Gastroesophageal sphincter (tissue), 4 donors: ENCODE measurements around the gene PIK3R1. TPM values are rescaled to one million over a fixed set of nuclear protein-coding genes. Genes with fewer than 3 reads are reported as not detected.

Experiments
- ATAC-seq: fragments of 150-250 bp; one replicate; pipeline ENCODE4 v1.9.1; 2016; ENCODE audit warnings: mild to moderate bottlenecking, moderate library complexity
- H3K27ac ChIP-seq, 4 donors: fragments of 200-600 bp; sonication (generic) in 3 of 4; 1 replicate in 3 of 4; 2 replicates in 1 of 4; pipeline ENCODE4 v1.5.1; 2016 to 2019
- H3K27me3 ChIP-seq: fragments of 200-600 bp; sonication (generic); one replicate; pipeline ENCODE4 v1.5.1; 2019
- H3K36me3 ChIP-seq, 2 donors: fragments of 200-600 bp; sonication (generic); one replicate each; pipeline ENCODE4 v1.5.1; 2019; ENCODE audit warnings: control low read depth in 1 of 2
- H3K4me1 ChIP-seq, 3 donors: fragments of 200-600 bp; sonication (generic); 1 replicate in 2 of 3; 2 replicates in 1 of 3; pipeline ENCODE4 v1.5.1; 2016 to 2019; ENCODE audit warnings: control low read depth in 2 of 3
- H3K4me3 ChIP-seq, 2 donors: fragments of 200-600 bp; sonication (generic); one replicate each; pipeline ENCODE4 v1.5.1; 2019; ENCODE audit warnings: mild to moderate bottlenecking in 1 of 2, moderate library complexity in 1 of 2
- H3K9me3 ChIP-seq, 3 donors: fragments of 200-600 bp; sonication (generic); one replicate each; pipeline ENCODE4 v1.5.1; 2017 to 2019; ENCODE audit warnings: control low read depth in 2 of 3
- EP300 ChIP-seq: sonication (generic); formaldehyde crosslinking; IDR thresholded peaks from one replicate; pipeline ENCODE4 v1.6.1; 2017; ENCODE audit warnings: antibody characterized with exemption, mild to moderate bottlenecking
- POLR2A ChIP-seq, 2 donors: fragments of 450-650 bp; IDR thresholded peaks; one replicate each; pipeline ENCODE4 v1.6.1; 2017; ENCODE audit warnings: antibody characterized with exemption in 2 of 2, mild to moderate bottlenecking in 2 of 2, moderate library complexity in 1 of 2
- POLR2AphosphoS5 ChIP-seq: sonication (generic); formaldehyde crosslinking; IDR thresholded peaks from one replicate; pipeline ENCODE4 v1.6.1; 2017; ENCODE audit warnings: antibody characterized with exemption
- WGBS, 2 donors: methylation state at CpG; one replicate each; pipeline ENCODE4 v1.1.5; 2018; ENCODE audit warnings: low coverage in 1 of 2; 5-methylcytosine and 5-hydroxymethylcytosine counted together
- total RNA-seq, 4 donors: library from RNA; depleted of rRNA; stranded (reverse); fragments of >200 nt; gene quantifications; one replicate each; pipeline ENCODE4 v1.1.0, GENCODE V29; 2016
- TF ChIP-seq, protein P1 (sequence below), 4 experiments: fragments of 200-600 bp in 2 of 4; fragments of 450-650 bp in 2 of 4; sonication (generic) in 1 of 4; IDR thresholded peaks; one replicate each; pipeline ENCODE4 v1.5.1; 2017 to 2019; ENCODE audit warnings: antibody characterized with exemption in 4 of 4, mild to moderate bottlenecking in 2 of 4, moderate library complexity in 2 of 4

PIK3R1 gene
- total RNA-seq, 4 donors from 2014 or later, result 188 to 403 (median 312) TPM

DNA sequence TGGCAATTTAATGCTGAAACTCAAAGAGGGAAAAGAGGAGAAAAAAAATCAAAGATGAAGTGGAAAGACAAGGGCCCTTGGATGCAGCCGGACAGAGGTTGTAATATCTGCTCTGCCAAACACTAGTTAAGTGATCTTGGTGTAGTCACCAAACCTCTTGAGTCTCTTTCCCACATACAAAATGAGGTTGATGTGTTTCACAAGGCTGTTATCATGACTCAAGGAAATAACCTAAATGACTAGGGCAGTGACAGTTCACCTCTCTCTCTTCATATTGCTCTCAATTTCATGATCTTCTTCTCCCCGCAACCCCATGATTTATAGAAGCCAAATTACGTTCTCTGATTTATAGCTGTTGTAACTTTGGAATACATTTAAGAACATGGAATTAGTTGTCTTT is 44.9 kb downstream of the PIK3R1 start:
- no peak for ATAC-seq
- TF ChIP-seq POLR2A (IDR thresholded peaks at IDR 0.05) (no peak), EP300 (no peak)
- WGBS, 2 donors, result 51 to 73% methylated on average over 3 of the region's 3 CpGs
- Histone ChIP-seq H3K36me3 (no peaks in the 10 kb centered on the region), H3K4me3 (no peak overlapping the region), H3K9me3 (no peaks in the 10 kb centered on the region), H3K27ac (peak overlapping the region; percentile 69 to 78 (median 74)), H3K4me1 (peaks cover 60 to 92% (median 60%) of the 10 kb centered on the region in 3 donors), H3K27me3 (no peaks in the 10 kb centered on the region)

DNA sequence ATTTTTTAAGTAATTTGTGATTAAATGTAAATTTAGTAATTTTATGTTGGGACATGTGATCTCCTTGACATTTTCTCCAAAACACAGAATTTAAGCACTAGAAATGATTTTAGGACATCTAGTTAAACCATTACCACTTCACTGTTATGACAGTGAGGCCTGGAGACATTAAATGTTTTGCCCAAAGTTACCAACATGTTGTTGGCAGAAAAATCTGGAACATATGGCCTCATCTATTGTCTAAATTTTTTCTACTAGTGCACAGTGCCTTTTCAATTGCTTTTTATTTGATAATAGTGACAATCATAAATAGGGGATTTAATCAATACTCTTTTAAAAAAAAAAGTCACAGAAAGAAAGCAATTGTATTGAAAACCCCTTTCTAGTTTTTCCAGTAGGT is 45.6 kb downstream of the PIK3R1 start:
- no peak for TF ChIP-seq POLR2AphosphoS5
- no peak for TF ChIP-seq POLR2A (IDR thresholded peaks at IDR 0.05)
- TF ChIP-seq, protein P1, sequence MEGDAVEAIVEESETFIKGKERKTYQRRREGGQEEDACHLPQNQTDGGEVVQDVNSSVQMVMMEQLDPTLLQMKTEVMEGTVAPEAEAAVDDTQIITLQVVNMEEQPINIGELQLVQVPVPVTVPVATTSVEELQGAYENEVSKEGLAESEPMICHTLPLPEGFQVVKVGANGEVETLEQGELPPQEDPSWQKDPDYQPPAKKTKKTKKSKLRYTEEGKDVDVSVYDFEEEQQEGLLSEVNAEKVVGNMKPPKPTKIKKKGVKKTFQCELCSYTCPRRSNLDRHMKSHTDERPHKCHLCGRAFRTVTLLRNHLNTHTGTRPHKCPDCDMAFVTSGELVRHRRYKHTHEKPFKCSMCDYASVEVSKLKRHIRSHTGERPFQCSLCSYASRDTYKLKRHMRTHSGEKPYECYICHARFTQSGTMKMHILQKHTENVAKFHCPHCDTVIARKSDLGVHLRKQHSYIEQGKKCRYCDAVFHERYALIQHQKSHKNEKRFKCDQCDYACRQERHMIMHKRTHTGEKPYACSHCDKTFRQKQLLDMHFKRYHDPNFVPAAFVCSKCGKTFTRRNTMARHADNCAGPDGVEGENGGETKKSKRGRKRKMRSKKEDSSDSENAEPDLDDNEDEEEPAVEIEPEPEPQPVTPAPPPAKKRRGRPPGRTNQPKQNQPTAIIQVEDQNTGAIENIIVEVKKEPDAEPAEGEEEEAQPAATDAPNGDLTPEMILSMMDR (IDR thresholded peaks at IDR 0.05), result no peak
- no peak for TF ChIP-seq EP300
- no peak overlapping the region for H3K4me3 ChIP-seq
- H3K36me3 ChIP-seq, result no peaks in the 10 kb centered on the region
- no peaks in the 10 kb centered on the region for H3K9me3 ChIP-seq
- peak overlapping the region; percentile 69 to 78 (median 74) for H3K27ac ChIP-seq
- H3K4me1 ChIP-seq, result peaks cover 56 to 92% (median 60%) of the 10 kb centered on the region in 3 donors
- ATAC-seq, result no peak
- H3K27me3 ChIP-seq, result no peaks in the 10 kb centered on the region

DNA sequence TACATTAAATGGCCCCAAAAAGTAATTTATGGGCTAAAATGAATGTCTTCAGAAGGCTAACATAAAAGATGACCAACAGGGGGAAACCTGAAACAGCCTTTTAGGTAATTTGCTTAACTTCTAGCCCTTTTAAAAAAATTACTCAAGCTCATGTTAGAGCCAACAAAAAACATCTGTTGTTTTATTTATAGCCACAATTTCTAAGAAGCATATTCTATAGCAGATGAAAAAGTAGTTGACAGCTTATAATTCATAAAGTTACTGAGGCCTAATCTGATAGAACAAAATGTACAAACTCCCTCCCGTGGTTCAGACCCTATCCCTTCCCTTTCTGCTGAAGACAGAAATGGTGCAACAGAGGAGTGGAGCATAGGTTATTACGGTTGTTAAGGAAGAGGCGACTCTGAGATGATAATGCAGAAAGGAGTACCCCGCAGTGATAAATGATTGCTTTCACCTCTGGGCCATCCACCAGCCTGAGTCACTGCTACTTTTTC is 46.1 kb downstream of the PIK3R1 start:
- WGBS, 2 donors, result 41 to 73% methylated on average over 2 to 4 of the region's 4 CpGs
- H3K4me1 ChIP-seq, result peaks cover 58 to 92% (median 60%) of the 10 kb centered on the region in 3 donors
- no peaks in the 10 kb centered on the region for H3K9me3 ChIP-seq
- H3K27ac ChIP-seq, result peak overlapping the region; percentile 69 to 78 (median 74)
- H3K36me3 ChIP-seq, result no peaks in the 10 kb centered on the region
- ATAC-seq, result peak; percentile 56
- TF ChIP-seq, protein P1 (IDR thresholded peaks at IDR 0.05), result peak in 3 of 4 experiments; percentile 23 to 28 (median 28)
- TF ChIP-seq EP300 (no peak), POLR2A (IDR thresholded peaks at IDR 0.05) (no peak), POLR2AphosphoS5 (peak; percentile 29)
- no peak overlapping the region for H3K4me3 ChIP-seq
- H3K27me3 ChIP-seq, result no peaks in the 10 kb centered on the region

DNA sequence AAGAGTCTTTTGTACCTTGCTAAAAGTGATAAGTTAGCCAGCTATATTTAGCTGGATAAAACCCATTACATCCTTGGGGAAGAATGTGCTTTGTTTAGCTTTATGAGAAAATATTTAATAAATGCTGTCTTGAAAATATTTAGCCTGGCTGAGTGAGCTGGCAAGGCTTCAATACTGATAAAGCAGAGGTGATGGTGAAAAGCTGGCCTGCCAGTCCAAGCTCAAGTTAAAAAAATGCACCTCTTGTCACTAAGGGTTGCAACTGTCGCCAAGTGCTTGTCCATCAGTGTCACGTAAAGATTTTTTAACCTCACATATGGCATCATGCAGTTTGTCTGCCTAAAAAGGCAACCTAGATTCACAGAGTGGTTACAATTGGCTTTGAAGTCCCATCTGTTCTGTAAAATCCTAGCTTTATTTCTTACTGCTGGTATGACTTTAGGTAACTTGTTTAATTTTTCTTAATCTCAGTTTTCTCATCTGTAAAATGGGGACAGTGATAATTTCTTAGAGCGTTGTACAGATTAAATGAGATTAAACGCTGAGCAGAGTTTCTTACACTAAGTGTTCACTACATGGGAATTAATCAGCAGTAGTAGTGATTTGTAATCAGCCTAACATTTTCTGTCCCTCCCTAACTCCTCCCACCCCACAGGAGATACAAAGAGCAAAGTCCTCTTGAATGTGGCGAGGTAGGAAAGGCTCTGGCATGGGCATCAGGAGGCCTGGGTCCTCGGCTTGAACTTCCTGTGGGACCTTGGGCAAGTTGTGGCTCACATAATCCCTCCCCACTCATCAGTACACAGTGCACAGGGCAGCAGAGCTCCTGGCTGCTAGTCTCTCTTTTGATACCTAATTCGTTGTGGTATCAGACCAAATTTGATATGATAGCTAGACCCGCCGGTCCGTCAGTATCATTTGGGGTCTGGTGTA is 48.7 kb downstream of the PIK3R1 start:
- Histone ChIP-seq H3K4me1 (peaks cover 49 to 92% (median 53%) of the 10 kb centered on the region in 3 donors), H3K9me3 (no peaks in the 10 kb centered on the region), H3K4me3 (no peak overlapping the region), H3K27ac (peak overlapping the region; percentile 80 to 86 (median 83)), H3K36me3 (no peaks in the 10 kb centered on the region), H3K27me3 (no peaks in the 10 kb centered on the region)
- 70% methylated on average over 8 of the region's 10 CpGs for WGBS, 2 donors
- TF ChIP-seq EP300 (no peak), POLR2AphosphoS5 (peak; percentile 75), POLR2A (IDR thresholded peaks at IDR 0.05) (no peak)
- peak; percentile 34 for ATAC-seq

DNA sequence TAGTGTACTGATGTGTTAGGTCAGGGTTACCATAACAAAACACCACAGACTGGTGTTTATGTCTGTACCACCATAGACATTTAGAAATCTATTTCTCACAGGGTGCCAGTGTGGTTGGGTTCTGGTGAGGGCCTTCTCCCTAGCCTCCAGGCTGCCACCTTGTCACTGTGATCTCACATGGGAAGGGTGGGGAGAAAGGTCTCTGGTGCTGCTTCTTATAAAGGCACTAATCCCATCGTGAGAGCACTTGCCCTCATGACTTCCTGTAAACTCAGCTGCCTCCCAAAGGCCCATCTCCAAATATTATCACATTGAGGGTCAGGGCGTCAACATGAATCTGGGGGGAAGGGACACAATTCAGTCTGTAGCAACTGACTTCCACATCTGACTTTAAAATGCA is 49.8 kb downstream of the PIK3R1 start:
- H3K4me1 ChIP-seq, result peaks cover 51 to 92% (median 54%) of the 10 kb centered on the region in 3 donors
- 17% methylated on average over 2 of the region's 2 CpGs; no CpG with 5 or more reads in 1 of the 2 donors for WGBS, 2 donors
- peak overlapping the region; percentile 80 to 86 (median 83) for H3K27ac ChIP-seq
- no peak overlapping the region for H3K4me3 ChIP-seq
- no peaks in the 10 kb centered on the region for H3K27me3 ChIP-seq
- no peak for ATAC-seq
- H3K36me3 ChIP-seq, result no peaks in the 10 kb centered on the region
- TF ChIP-seq, protein P1 (IDR thresholded peaks at IDR 0.05), result no peak
- TF ChIP-seq POLR2A (IDR thresholded peaks at IDR 0.05) (no peak), POLR2AphosphoS5 (no peak), EP300 (no peak)
- no peaks in the 10 kb centered on the region for H3K9me3 ChIP-seq
